GM21717 (cell line): ENCODE results near the gene MYO1D.
"Not testable (repeated sequence)": the region's sequence is repeated elsewhere in the genome, so short reads cannot be mapped to it uniquely, and the experiment has no call there.

ENCODE experiments used
- ATAC-seq: cut with Tn5 transposase; IDR thresholded peaks from one replicate; pipeline ENCODE4 v1.9.1; 2021; ENCODE audit warnings: mild to moderate bottlenecking, moderate library complexity; ENCODE audit not compliant: unreplicated experiment

MYO1D gene

GRCh38 chr17:32481193-32481592, 395.7 kb downstream of the MYO1D start:
- no peak for ATAC-seq

GRCh38 chr17:32479074-32479617, 397.8 kb downstream of the MYO1D start:
- ATAC-seq = no peak

GRCh38 chr17:32477220-32477619, 399.7 kb downstream of the MYO1D start:
- ATAC-seq = no peak

GRCh38 chr17:32475258-32475657, 401.7 kb downstream of the MYO1D start:
- ATAC-seq = no peak

GRCh38 chr17:32471652-32472051, 405.3 kb downstream of the MYO1D start:
- no peak for ATAC-seq

GRCh38 chr17:32470405-32471167, 406.3 kb downstream of the MYO1D start:
- no peak for ATAC-seq

- no peak for ATAC-seq
These were observed 409.0 kb downstream of the MYO1D start for GRCh38 chr17:32467949-32468348.

- no peak for ATAC-seq
These were observed 412.6 kb downstream of the MYO1D start for GRCh38 chr17:32464374-32464773.

- no peak for ATAC-seq
These were observed 413.6 kb downstream of the MYO1D start for GRCh38 chr17:32463304-32463703.

- no peak for ATAC-seq
These were observed 414.9 kb downstream of the MYO1D start for GRCh38 chr17:32461853-32462617.

- ATAC-seq = no peak
These were observed 415.4 kb downstream of the MYO1D start for GRCh38 chr17:32461498-32461852.

GRCh38 chr17:32460054-32460453, 416.9 kb downstream of the MYO1D start:
- no peak for ATAC-seq

GRCh38 chr17:32458371-32458770, 418.6 kb downstream of the MYO1D start:
- ATAC-seq = no peak

GRCh38 chr17:32453370-32453769, 423.6 kb downstream of the MYO1D start:
- no peak for ATAC-seq

- ATAC-seq = no peak
These were observed 424.6 kb downstream of the MYO1D start for GRCh38 chr17:32452281-32452680.

- no peak for ATAC-seq
These were observed 425.0 kb downstream of the MYO1D start for GRCh38 chr17:32451879-32452278.

- ATAC-seq = not testable (repeated sequence)
These were observed 426.5 kb downstream of the MYO1D start for GRCh38 chr17:32450379-32450778.

GRCh38 chr17:32449963-32450362, 427.0 kb downstream of the MYO1D start:
- ATAC-seq = no peak

GRCh38 chr17:32446949-32447348, 430.0 kb downstream of the MYO1D start:
- no peak for ATAC-seq

- no peak for ATAC-seq
These were observed 431.0 kb downstream of the MYO1D start for GRCh38 chr17:32445971-32446370.

GRCh38 chr17:32445497-32445896, 431.4 kb downstream of the MYO1D start:
- ATAC-seq = no peak

- peak; percentile 21 for ATAC-seq
These were observed 431.9 kb downstream of the MYO1D start for GRCh38 chr17:32445074-32445415.
